HepG2 (cell line): ENCODE data around the gene KLHL36. TPM values are rescaled to one million over a fixed set of nuclear protein-coding genes. Genes with fewer than 3 reads are reported as not detected.
A peak's percentile ranks its signal among the peaks of the same experiment; 100 is the strongest.

Experiments used
- FOXP1 ChIP-seq, 2 experiments: fragments of 450-650 bp in 1 of 2; IDR thresholded peaks; 2 replicates each; pipeline ENCODE4 v1.6.1; 2017 to 2018; ENCODE audit warnings: antibody characterized with exemption in 1 of 2
- GFI1 ChIP-seq: sonication (generic); formaldehyde crosslinking; IDR thresholded peaks from 2 replicates; pipeline ENCODE4 v1.5.0; 2020; ENCODE audit warnings: missing genetic modification reagents, mild to moderate bottlenecking, borderline replicate concordance
- HNF1A ChIP-seq, 2 experiments: sonication (generic) in 1 of 2; formaldehyde crosslinking in 1 of 2; IDR thresholded peaks; 2 replicates each; pipeline versions ENCODE4 v1.4.0 to v1.6.1; 2016 to 2020; ENCODE audit warnings: borderline replicate concordance in 1 of 2, low read depth in 1 of 2, mild to moderate bottlenecking in 1 of 2, missing genetic modification reagents in 1 of 2
- HOXD1 ChIP-seq: sonication (generic); formaldehyde crosslinking; IDR thresholded peaks from 2 replicates; pipeline ENCODE4 v1.5.0; 2020; ENCODE audit warnings: missing genetic modification reagents
- KAT8 ChIP-seq: IDR thresholded peaks from 2 replicates; pipeline ENCODE4 v1.6.1; 2016; ENCODE audit warnings: missing genetic modification reagents, missing compliant biosample characterization
- NFE2L1 ChIP-seq: sonication (generic); formaldehyde crosslinking; IDR thresholded peaks from 2 replicates; pipeline ENCODE4 v1.4.0; 2020; ENCODE audit warnings: missing genetic modification reagents, mild to moderate bottlenecking, borderline replicate concordance
- PITX1 ChIP-seq: sonication (generic); formaldehyde crosslinking; IDR thresholded peaks from 2 replicates; pipeline ENCODE4 v1.5.1; 2020; ENCODE audit warnings: mild to moderate bottlenecking, missing genetic modification reagents
- POLR2A ChIP-seq, 2 experiments: IDR thresholded peaks; 2 replicates each; pipeline ENCODE4 v1.6.1; 2011; ENCODE audit warnings: low read depth in 2 of 2, low read length in 2 of 2, mild to moderate bottlenecking in 1 of 2, moderate library complexity in 1 of 2; ENCODE audit not compliant: insufficient read depth in 1 of 2
- PRPF4 ChIP-seq: fragments of 200-400 bp; formaldehyde crosslinking; IDR thresholded peaks from 2 replicates; pipeline ENCODE4 v1.6.1; 2016; ENCODE audit warnings: low read length, low read depth; ENCODE audit not compliant: poor library complexity, severe bottlenecking
- TRIM22 ChIP-seq: fragments of 450-650 bp; IDR thresholded peaks from 2 replicates; pipeline ENCODE4 v1.6.1; 2017
- TRIM24 ChIP-seq: sonication (generic); formaldehyde crosslinking; IDR thresholded peaks from 2 replicates; pipeline ENCODE4 v1.8.0; 2022; ENCODE audit warnings: mild to moderate bottlenecking, missing genetic modification reagents
- ZFP36 ChIP-seq: fragments of 150-350 bp; IDR thresholded peaks from 2 replicates; pipeline ENCODE4 v1.6.1; 2018; ENCODE audit warnings: borderline replicate concordance, low read length, low read depth; ENCODE audit not compliant: partially characterized antibody
- ZGPAT ChIP-seq: IDR thresholded peaks from 2 replicates; pipeline ENCODE4 v1.6.1; 2016; ENCODE audit warnings: mild to moderate bottlenecking
- ZKSCAN5 ChIP-seq: sonication (generic); formaldehyde crosslinking; IDR thresholded peaks from 2 replicates; pipeline ENCODE4 v1.5.1; 2020; ENCODE audit warnings: mild to moderate bottlenecking, missing genetic modification reagents
- ZMYM4 ChIP-seq: sonication (generic); formaldehyde crosslinking; IDR thresholded peaks from 2 replicates; pipeline ENCODE4 v1.8.1; 2023; ENCODE audit warnings: mild to moderate bottlenecking, missing genetic modification reagents
- ZNF12 ChIP-seq: sonication (generic); formaldehyde crosslinking; IDR thresholded peaks from 2 replicates; pipeline ENCODE4 v1.5.0; 2020; ENCODE audit warnings: missing genetic modification reagents
- ZNF431 ChIP-seq: sonication (generic); formaldehyde crosslinking; IDR thresholded peaks from 2 replicates; pipeline ENCODE4 v1.9.0; 2022; ENCODE audit warnings: missing genetic modification reagents, low read depth, mild to moderate bottlenecking, borderline replicate concordance
- ZNF543 ChIP-seq: sonication (generic); formaldehyde crosslinking; IDR thresholded peaks from 2 replicates; pipeline ENCODE4 v1.4.0; 2020; ENCODE audit warnings: mild to moderate bottlenecking, missing genetic modification reagents
- ZNF563 ChIP-seq: sonication (generic); formaldehyde crosslinking; IDR thresholded peaks from 2 replicates; pipeline ENCODE4 v1.8.0; 2022; ENCODE audit warnings: mild to moderate bottlenecking, moderate library complexity, missing genetic modification reagents
- ZNF572 ChIP-seq: sonication (generic); formaldehyde crosslinking; IDR thresholded peaks from 2 replicates; pipeline ENCODE4 v1.5.1; 2020; ENCODE audit warnings: mild to moderate bottlenecking, missing genetic modification reagents
- ZNF589 ChIP-seq: sonication (generic); formaldehyde crosslinking; conservative IDR thresholded peaks from 2 replicates; pipeline ENCODE4 v1.8.0; 2022; ENCODE audit warnings: mild to moderate bottlenecking, moderate library complexity, missing genetic modification reagents
- ZNF746 ChIP-seq: sonication (generic); formaldehyde crosslinking; IDR thresholded peaks from 2 replicates; pipeline ENCODE4 v1.8.0; 2022; ENCODE audit warnings: mild to moderate bottlenecking, missing genetic modification reagents
- ZNF878 ChIP-seq: sonication (generic); formaldehyde crosslinking; IDR thresholded peaks from 2 replicates; pipeline ENCODE4 v1.8.1; 2023; ENCODE audit warnings: mild to moderate bottlenecking, missing genetic modification reagents, moderate library complexity
- polyA plus RNA-seq, 8 experiments: library from polyadenylated mRNA; depleted of rRNA in 3 of 8; stranded (reverse) in 7 of 8; unstranded in 1 of 8; fragments of >200 nt; fragmentation: Illumina TruSeq in 4 of 8; extraction: Trizol in 4 of 8; gene quantifications; 2 replicates each; pipeline versions ENCODE4 v1.2.1 to v1.2.3, GENCODE V29; 2011 to 2016; ENCODE audit warnings: low read depth in 4 of 8, missing spikeins in 1 of 8, mixed read lengths in 1 of 8; ENCODE audit not compliant: insufficient read depth in 1 of 8
- total RNA-seq, 5 experiments: library from RNA; depleted of rRNA; stranded (reverse); fragments of >200 nt; fragmentation: Illumina TruSeq; extraction: Trizol; gene quantifications; 2 replicates each; pipeline ENCODE4 v1.2.3, GENCODE V29; 2016; ENCODE audit warnings: low read depth in 1 of 5

The KLHL36 gene
- total and polyA plus RNA-seq, 2 of the 13 experiments (the other 11 are each of a cell fraction or from before 2014, with no cell fraction given): 24.3 to 26.0 TPM

GRCh38 chr16:84647828-84648594 is at the start of gene KLHL36 (continued):
- TF ChIP-seq HNF1A (IDR thresholded peaks at IDR 0.05; ENCODE audit: low read depth) (no peak), HNF1A (CRISPR knock-in tag; IDR thresholded peaks at IDR 0.05; ENCODE audit: borderline replicate concordance) (peak; percentile 57; the same call in 1 of the 2 replicates), GFI1 (CRISPR knock-in tag) (peak; percentile 25; the same call in 1 of the 2 replicates), FOXP1 (IDR thresholded peaks at IDR 0.05) (no peak), FOXP1 (CRISPR knock-in tag; IDR thresholded peaks at IDR 0.05) (no peak), HOXD1 (peak; percentile 87), ZFP36 (peak; percentile 4), ZGPAT (CRISPR knock-in tag) (peak; percentile 67), ZNF878 (CRISPR knock-in tag) (no peak), PRPF4 (no peak), PITX1 (CRISPR knock-in tag) (peak; percentile 34; the same call in 1 of the 2 replicates), ZNF12 (CRISPR knock-in tag) (0 out of 2 replicates have a peak, but pooled peaks have one; percentile 38), NFE2L1 (CRISPR knock-in tag) (no peak), KAT8 (CRISPR knock-in tag) (peak; percentile 50), ZNF543 (CRISPR knock-in tag) (peak; percentile 84), ZMYM4 (peak; percentile 33; the same call in 1 of the 2 replicates), POLR2A (IDR thresholded peaks at IDR 0.05; ENCODE audit: insufficient read depth in 1 of 2, low read depth in 2 of 2, low read length in 2 of 2) (peak; percentile 28 to 52; a peak in 3 of 4 replicates), ZNF589 (CRISPR knock-in tag) (no peak), ZKSCAN5 (CRISPR knock-in tag) (no peak), TRIM22 (no peak), ZNF572 (CRISPR knock-in tag) (peak; percentile 77; the same call in 1 of the 2 replicates), ZNF746 (CRISPR knock-in tag) (0 out of 2 replicates have a peak, but pooled peaks have one; percentile 22), ZNF563 (CRISPR knock-in tag) (peak; percentile 68; the same call in 1 of the 2 replicates), TRIM24 (CRISPR knock-in tag) (no peak), ZNF431 (CRISPR knock-in tag) (no peak; the same call in 1 of the 2 replicates)
